Inflammatory macrophage treated with lipopolysaccharide for 1 hour (primary cell): Measurements from ENCODE around the gene SPDYE17.
"Not testable (repeated sequence)": the region's sequence is repeated elsewhere in the genome, so short reads cannot be mapped to it uniquely, and the experiment has no call there.

Experiments
- DNase-seq, 2 donors: peaks; one replicate each; pipeline ENCODE4 v3.0.0-alpha.2; 2020 to 2022

The SPDYE17 gene

DNA sequence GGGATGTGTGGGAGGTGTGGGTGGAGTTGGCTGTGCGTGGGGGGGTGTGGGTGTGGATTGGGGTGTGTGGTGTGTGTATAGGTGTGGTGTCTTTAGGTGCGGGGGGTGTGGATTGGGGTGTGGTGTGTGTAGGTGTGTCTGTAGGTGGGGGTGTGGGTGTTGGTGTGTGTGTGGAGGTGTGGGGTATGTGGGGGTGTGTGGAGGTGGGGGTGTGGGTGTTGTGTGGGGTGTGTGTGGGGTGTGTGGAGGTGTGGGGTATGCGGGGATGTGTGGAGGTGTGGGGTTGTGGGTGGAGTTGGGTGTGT is 33.9 kb downstream of the SPDYE17 start:
- no peak for DNase-seq

GRCh38 chr7:76997381-76998284 is 34.5 kb downstream of the SPDYE17 start:
- DNase-seq, result peak in 1 of 2 donors; percentile 0

DNA sequence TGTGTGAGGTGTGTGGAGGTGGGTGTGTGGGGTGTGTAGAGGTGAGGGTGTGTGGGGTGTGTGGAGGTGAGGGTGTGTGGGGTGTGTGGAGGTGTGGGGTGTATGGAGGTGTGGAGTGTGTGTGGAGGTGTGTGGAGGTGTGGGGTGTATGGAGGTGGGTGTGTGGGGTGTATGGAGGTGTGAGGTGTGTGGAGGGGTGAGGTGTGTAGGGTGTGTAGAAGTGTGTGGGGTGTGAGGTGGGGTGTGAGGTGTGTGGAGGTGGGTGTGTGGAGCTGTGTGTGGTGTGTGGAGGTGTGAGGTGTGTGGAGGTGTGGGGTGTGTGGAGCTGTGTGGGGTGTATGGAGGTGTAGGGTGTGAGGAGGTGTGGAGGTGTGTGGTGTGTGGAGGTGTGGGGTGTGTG is 35.2 kb downstream of the SPDYE17 start:
- DNase-seq, result not testable (repeated sequence)

DNA sequence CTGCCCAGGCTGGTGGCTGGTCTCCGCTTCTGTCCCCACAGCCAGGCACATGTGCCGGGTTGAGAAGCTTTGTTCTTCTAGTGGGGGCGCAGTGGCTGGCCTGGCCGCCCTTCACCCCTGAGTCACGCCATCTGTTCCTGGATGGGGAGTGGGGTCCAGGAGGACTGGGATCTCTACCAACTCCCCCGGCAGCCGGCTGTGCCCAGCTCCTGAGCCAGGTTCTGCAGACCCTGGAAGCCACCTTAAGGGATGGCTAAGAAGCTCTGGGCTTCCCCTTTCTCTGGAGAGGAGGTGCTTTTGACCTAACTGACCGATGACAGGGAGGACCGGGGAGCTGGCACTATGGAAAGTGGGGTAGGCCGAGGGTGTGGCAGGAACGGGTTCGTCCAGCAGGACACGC is 37.9 kb downstream of the SPDYE17 start:
- not testable (repeated sequence) for DNase-seq

DNA sequence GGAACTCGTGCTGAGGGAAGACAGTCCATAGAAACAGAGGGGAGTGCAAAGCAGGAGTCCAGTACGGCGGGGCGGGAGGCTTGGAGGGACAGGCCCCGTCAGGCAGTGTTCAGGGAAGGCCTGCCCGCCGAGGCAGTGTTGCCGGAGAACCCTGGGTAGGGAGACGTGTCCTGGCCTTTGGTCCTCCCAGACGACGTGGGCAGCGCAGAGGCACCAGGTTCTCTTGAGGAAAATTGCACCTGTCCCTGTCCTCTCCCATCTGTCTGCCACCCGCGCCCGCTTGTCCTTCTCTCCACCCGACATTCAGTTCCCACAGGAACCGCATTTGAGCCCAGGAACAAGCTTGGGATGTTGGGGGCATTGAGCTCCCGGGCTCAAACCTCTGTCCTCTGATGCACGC is 38.3 kb downstream of the SPDYE17 start:
- not testable (repeated sequence) for DNase-seq

GRCh38 chr7:76992871-76993270 is 39.3 kb downstream of the SPDYE17 start:
- DNase-seq, result not testable (repeated sequence)

DNA sequence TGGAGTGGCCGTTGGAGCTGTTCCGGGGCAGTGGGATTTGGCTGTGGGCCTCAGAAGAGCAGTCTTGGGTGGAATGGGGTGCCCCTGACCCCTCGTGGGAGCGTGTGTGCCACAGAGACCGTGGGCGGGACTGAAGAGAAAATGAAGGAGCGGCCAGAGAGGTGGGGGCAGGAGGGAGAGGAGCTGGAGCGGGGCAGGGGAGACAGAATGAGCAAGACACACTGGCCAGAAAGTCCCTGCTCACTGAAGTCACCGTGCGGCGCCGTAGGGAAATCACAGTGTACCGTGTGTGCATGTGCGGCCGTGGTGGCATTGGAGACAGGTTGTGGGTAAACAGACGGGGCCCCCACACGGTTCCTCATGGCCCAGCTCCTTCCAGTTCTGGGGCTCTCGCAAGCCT is 40.0 kb downstream of the SPDYE17 start:
- not testable (repeated sequence) for DNase-seq

GRCh38 chr7:76990202-76990601 is 42.0 kb downstream of the SPDYE17 start:
- DNase-seq, result not testable (repeated sequence)

DNA sequence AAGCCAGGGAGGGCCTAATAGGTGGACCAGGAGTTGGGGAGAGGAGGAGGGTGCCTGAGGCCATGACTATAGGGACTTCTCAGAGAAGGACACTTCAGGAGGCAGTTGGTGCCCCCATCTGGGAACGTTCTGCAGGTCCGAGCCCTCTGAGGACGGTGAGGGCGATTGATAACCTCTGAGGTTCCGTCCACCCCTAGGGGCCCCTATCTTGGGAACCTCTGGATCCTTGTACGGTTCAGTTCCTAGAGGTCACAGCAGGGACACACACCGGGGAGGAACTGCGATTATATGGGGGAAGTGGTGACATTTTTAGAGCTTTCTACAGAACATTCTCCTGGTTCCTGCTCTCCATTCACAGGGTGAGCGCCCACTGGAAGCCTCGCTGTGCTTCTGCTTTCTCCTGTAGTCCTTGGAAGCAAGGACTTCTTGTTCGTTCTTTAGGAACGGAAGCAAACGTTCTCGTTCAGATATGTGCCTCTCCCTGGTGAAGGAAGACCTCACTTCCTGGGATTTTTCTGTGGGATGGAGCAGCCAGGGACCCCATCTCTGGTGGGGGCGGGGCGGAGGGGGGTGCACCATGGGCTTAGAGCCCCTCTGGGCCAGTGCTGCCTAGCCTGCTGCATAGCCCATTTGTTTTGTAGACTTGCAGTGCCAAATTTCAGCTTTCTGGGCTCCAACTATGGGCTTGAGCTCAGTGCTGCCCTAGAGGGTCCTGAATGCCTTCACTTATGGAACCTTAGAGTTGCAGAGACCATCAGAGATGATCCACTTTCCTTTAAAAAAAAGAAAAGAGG is 46.0 kb downstream of the SPDYE17 start:
- DNase-seq, result not testable (repeated sequence)

DNA sequence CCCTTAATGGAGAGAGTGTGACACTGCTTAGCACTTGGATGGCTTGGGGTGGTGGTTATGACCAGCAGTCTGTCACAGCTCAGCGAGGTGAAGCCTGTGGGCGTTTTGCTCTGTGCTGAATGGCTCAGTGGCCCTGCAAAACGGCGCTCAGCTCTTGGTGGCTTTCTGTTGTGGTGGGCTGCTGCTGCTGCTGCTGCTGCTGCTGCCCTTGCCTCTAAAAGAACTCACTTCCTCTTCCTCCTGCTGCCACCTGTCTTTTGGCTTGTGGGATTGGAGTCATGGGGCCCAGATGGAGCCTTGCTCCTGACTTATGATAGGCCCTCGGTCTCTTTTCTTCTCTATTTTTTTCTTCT is 47.4 kb downstream of the SPDYE17 start:
- DNase-seq, result not testable (repeated sequence)

- DNase-seq, result not testable (repeated sequence)
Observed at GRCh38 chr7:76983937-76984783, 48.0 kb downstream of the SPDYE17 start.

DNA sequence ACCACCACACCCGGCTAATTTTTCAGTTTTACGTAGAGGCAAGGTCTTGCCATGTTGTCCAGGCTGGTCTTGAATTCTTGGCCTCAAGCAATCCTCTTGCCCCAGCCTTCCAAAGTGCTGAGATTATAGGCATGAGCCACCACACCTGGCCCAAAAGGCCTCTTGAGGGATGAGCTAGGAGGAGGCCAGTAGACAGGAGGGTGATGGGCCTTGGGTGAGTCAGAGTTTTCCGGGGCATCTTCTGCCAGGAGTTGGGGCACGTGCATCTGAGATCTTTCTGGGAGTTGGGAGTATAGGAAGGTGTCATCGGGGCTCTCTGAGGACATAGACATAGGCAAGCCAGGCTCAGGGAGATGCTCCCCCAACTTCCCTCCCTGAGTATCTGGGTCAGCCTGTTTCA is 48.8 kb downstream of the SPDYE17 start:
- DNase-seq, result not testable (repeated sequence)

- not testable (repeated sequence) for DNase-seq
Observed at GRCh38 chr7:76982501-76982900, 49.7 kb downstream of the SPDYE17 start.

DNA sequence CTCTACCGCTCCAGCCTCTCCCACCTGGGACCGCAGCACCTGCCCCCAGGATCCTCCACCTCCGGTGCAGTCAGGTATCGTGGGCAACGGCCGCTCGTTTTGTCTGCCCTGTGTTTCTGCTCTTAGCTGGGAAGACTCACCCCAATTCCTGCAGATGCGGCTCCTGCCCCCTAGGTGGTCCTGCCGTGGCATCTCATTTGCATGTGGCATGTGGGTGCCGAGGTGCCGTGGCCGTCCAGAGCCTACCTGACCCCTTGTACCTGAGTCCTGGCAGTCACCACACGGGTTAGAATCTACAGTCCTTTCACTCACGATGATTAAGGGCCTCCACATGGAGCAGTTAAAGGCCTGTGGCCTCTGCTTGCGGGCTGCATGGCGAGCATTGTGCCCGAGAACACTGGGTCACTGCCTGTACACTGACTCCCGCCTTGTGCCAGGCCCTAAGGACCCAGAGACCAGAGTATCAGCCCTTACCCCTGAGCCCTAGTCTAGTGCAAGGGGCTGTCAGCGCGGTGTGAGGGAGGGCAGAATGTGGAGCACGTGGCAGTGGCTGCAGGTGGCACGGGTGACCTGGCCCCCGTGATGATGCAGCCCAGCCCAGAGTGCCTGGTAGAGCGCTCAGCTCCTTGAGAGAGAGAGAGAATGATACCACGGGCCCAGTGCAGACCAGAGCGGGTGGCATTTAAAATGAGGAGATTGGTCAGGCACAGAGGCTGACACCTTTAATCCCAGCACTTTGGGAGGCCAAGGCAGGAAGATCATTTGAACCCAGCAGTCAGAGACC is 50.8 kb downstream of the SPDYE17 start:
- DNase-seq, result not testable (repeated sequence)

DNA sequence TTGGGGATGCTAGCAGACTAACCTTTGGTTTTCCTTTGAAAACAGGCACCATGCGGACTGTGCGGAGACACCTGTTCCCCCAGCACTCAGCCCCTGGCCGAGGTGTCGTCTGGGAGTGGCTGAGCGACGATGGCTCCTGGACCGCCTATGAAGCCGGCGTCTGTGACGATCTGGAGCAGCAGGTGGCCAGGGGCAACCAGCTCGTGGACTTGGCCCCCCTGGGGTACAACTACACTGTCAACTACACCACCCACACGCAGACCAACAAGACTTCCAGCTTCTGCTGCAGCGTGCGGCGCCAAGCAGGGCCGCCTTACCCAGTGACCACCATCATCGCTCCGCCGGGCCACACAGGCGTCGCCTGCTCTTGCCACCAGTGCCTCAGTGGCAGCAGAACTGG is 51.6 kb downstream of the SPDYE17 start:
- DNase-seq, result not testable (repeated sequence)

DNA sequence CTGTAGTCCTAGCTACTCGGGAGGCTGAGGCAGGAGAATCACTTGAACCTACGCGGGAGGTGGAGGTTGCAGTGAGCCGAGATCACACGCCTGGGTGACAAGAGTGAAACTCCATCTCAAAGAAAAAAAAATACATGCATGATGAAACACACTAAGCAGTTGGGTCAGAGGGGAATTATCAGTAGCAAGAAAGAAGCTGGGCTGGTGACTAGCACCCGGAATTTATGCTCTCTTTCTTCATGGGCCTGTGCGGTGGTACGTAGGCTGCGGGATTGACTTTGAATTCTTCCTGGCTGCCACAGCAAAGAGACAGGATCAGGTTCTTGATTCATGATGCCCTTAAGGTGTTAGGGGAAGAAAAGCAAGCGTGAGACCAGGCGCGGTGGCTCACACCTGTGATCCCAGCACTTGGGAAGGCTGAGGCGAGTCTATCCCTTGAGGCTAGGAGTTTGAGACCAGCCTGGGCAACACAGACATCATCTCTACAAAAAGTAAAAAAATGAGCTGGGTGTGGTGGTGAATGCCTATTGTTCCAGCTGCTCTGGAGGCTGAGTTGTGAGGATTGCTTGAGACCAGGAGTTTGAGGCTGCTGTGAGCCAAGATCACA is 54.3 kb downstream of the SPDYE17 start:
- DNase-seq, result peak in 1 of 2 donors; percentile 20

DNA sequence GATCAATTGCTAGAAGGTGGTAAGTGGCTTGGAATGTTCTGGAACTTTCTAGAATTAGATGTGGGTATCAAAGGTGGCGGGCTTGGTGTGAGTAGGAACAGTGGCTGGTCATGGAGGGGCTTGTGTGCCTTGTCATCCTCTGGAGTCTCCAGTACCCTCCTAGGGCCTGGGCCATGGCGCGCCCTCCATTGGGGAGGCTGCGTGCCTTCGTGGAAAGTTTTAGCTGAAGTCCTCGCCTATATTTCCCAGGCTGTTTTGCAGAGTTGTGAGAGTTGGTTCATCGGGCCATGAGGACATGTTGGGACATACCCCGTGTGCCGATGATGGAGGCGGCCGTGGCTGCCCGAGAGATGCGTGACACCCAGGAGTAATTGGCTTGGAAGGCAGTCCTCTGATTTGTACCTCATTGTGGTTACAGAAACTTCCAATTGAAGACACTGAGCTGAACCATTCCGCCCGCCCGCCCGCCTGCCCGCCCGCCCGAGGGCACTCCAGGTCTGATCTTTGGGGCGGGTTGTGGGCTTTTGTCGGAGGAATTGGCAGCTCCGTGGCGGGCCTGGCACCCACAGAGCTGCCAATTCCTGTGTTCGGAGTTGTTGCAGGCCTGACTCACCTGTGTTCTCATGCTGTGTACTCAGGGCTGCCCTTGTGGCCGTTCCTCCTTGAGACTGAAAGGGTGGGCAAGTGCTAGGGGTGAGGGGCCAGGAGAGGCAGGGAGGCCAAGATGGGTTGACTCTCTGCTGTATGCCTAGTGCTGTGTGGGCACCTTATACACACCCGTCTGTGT is 57.2 kb downstream of the SPDYE17 start:
- not testable (repeated sequence) for DNase-seq

- DNase-seq, result not testable (repeated sequence)
Observed at GRCh38 chr7:76974336-76974735, 57.8 kb downstream of the SPDYE17 start.

GRCh38 chr7:76972391-76972790 is 59.8 kb downstream of the SPDYE17 start:
- not testable (repeated sequence) for DNase-seq
